Adrenal gland (tissue), 5 donors: Measurements from ENCODE around the gene WDR45B.

Experiments used
- CTCF ChIP-seq, 6 experiments: fragments of 450-650 bp in 4 of 6; fragments of 200-600 bp in 2 of 6; sonication (generic) in 1 of 6; IDR thresholded peaks; 1 replicate in 5 of 6; 2 replicates in 1 of 6; pipeline versions ENCODE4 v1.5.1 to v1.8.0; 2016 to 2021; ENCODE audit warnings: antibody characterized with exemption in 6 of 6, mild to moderate bottlenecking in 2 of 6, moderate library complexity in 1 of 6
- POLR2A ChIP-seq, 2 donors: fragments of 450-650 bp; IDR thresholded peaks; one replicate each; pipeline ENCODE4 v1.6.1; 2017; ENCODE audit warnings: antibody characterized with exemption in 2 of 2, mild to moderate bottlenecking in 2 of 2, moderate library complexity in 1 of 2
- donor health status: DM: no; HTN: no; CAD: no.

GRCh38 chr17:82577300-82577699, 70.9 kb downstream of the WDR45B start:
- TF ChIP-seq CTCF (IDR thresholded peaks at IDR 0.05), result no peak
- no peak for TF ChIP-seq POLR2A (IDR thresholded peaks at IDR 0.05)
